H9 (cell line): ENCODE results near the gene SCAP. TPM values are rescaled to one million over a fixed set of nuclear protein-coding genes. Genes with fewer than 3 reads are reported as not detected.

Experiments used
- DNase-seq: peaks from one replicate; pipeline ENCODE4 v3.0.0-alpha.2; 2017
- H2AFZ ChIP-seq: one replicate; pipeline ENCODE4 v1.6.1; 2013; ENCODE audit warnings: mild to moderate bottlenecking, low read length, control low read depth, moderate library complexity
- H2AK5ac ChIP-seq: 2 replicates; pipeline ENCODE4 v1.6.1; 2013; ENCODE audit warnings: low read length, control low read depth, mixed read lengths; ENCODE audit not compliant: insufficient read length
- H2BK120ac ChIP-seq: one replicate; pipeline ENCODE4 v1.6.1; 2013; ENCODE audit warnings: low read depth, mild to moderate bottlenecking, low read length, control low read depth, inconsistent platforms; ENCODE audit not compliant: poor library complexity, severe bottlenecking
- H2BK12ac ChIP-seq: 2 replicates; pipeline ENCODE4 v1.6.1; 2013; ENCODE audit warnings: low read length, control low read depth, mixed read lengths, low read depth; ENCODE audit not compliant: insufficient read length
- H2BK15ac ChIP-seq: 2 replicates; pipeline ENCODE4 v1.6.1; 2013; ENCODE audit warnings: low read depth, low read length, control low read depth
- H2BK20ac ChIP-seq: one replicate; pipeline ENCODE4 v1.6.1; 2013; ENCODE audit warnings: low read depth, mild to moderate bottlenecking, low read length, control low read depth, inconsistent platforms; ENCODE audit not compliant: poor library complexity, severe bottlenecking
- H2BK5ac ChIP-seq: 2 replicates; pipeline ENCODE4 v1.6.1; 2013; ENCODE audit warnings: low read length, control low read depth, mixed read lengths; ENCODE audit not compliant: insufficient read length
- H3K14ac ChIP-seq: 2 replicates; pipeline ENCODE4 v1.6.1; 2013; ENCODE audit warnings: low read length, control low read depth; ENCODE audit not compliant: insufficient read depth
- H3K18ac ChIP-seq: 2 replicates; pipeline ENCODE4 v1.6.1; 2013; ENCODE audit warnings: low read depth, mild to moderate bottlenecking, mixed read lengths, low read length, control low read depth; ENCODE audit not compliant: insufficient read length
- H3K23ac ChIP-seq: 2 replicates; pipeline ENCODE4 v1.6.1; 2013; ENCODE audit warnings: low read length, control low read depth, mixed read lengths, low read depth; ENCODE audit not compliant: insufficient read length
- H3K23me2 ChIP-seq: 2 replicates; pipeline ENCODE4 v1.6.1; 2013; ENCODE audit warnings: low read depth, mild to moderate bottlenecking, mixed read lengths, low read length, control low read depth; ENCODE audit not compliant: insufficient read length, poor library complexity, severe bottlenecking
- H3K27ac ChIP-seq: 2 replicates; pipeline ENCODE4 v1.5.1; 2013; ENCODE audit warnings: low read length, control low read depth, mixed read lengths, low read depth; ENCODE audit not compliant: insufficient read length
- H3K27me3 ChIP-seq: 2 replicates; pipeline ENCODE4 v1.6.1; 2013; ENCODE audit warnings: low read length, control low read depth, inconsistent platforms; ENCODE audit not compliant: insufficient read depth
- H3K4ac ChIP-seq: 2 replicates; pipeline ENCODE4 v1.6.1; 2013; ENCODE audit warnings: low read depth, mild to moderate bottlenecking, control low read depth, inconsistent platforms, low read length, moderate library complexity
- H3K4me1 ChIP-seq: 2 replicates; pipeline ENCODE4 v1.6.1; 2013; ENCODE audit warnings: low read length, control low read depth, inconsistent platforms; ENCODE audit not compliant: insufficient read depth
- H3K4me2 ChIP-seq: 2 replicates; pipeline ENCODE4 v1.6.1; 2013; ENCODE audit warnings: low read length, control low read depth, mixed read lengths; ENCODE audit not compliant: insufficient read length, insufficient read depth
- H3K56ac ChIP-seq: 2 replicates; pipeline ENCODE4 v1.6.1; 2013; ENCODE audit warnings: low read depth, mild to moderate bottlenecking, mixed read lengths, low read length, control low read depth; ENCODE audit not compliant: insufficient read length
- H3K79me1 ChIP-seq: 2 replicates; pipeline ENCODE4 v1.6.1; 2013; ENCODE audit warnings: low read depth, mild to moderate bottlenecking, moderate library complexity, low read length, control low read depth, inconsistent platforms; ENCODE audit not compliant: insufficient read depth, poor library complexity, severe bottlenecking
- H3K79me2 ChIP-seq: 2 replicates; pipeline ENCODE4 v1.6.1; 2013; ENCODE audit warnings: low read length, control low read depth, inconsistent platforms; ENCODE audit not compliant: insufficient read depth
- H3K9ac ChIP-seq: 2 replicates; pipeline ENCODE4 v1.6.1; 2013; ENCODE audit warnings: low read length, control low read depth, mixed read lengths; ENCODE audit not compliant: insufficient read length; ENCODE audit errors: extremely low read depth
- H3K9me3 ChIP-seq: one replicate; pipeline ENCODE4 v1.6.1; 2013; ENCODE audit warnings: low read depth, low read length, inconsistent platforms; ENCODE audit not compliant: control insufficient read depth
- H3T11ph ChIP-seq: one replicate; pipeline ENCODE4 v1.6.1; 2013; ENCODE audit warnings: mild to moderate bottlenecking, low read length, control low read depth, inconsistent platforms
- H4K20me1 ChIP-seq: one replicate; pipeline ENCODE4 v1.6.1; 2013; ENCODE audit not compliant: control insufficient read depth, insufficient read length, insufficient read depth
- H4K5ac ChIP-seq: 2 replicates; pipeline ENCODE4 v1.6.1; 2013; ENCODE audit warnings: low read depth, mild to moderate bottlenecking, mixed read lengths, low read length, control low read depth; ENCODE audit not compliant: insufficient read length
- H4K8ac ChIP-seq: replicated peaks from 2 replicates; pipeline ENCODE4 v1.6.1; 2013; ENCODE audit warnings: low read length, control low read depth, mixed read lengths, low read depth; ENCODE audit not compliant: insufficient read length
- H4K91ac ChIP-seq: 2 replicates; pipeline ENCODE4 v1.6.1; 2013; ENCODE audit warnings: low read depth, mild to moderate bottlenecking, moderate library complexity, mixed read lengths, low read length, control low read depth; ENCODE audit not compliant: insufficient read length
- H3K27ac Mint-ChIP-seq, 3 experiments: 2 replicates in 2 of 3; 3 replicates in 1 of 3; pipeline ENCODE4 v1.8.0; 2020 to 2021; ENCODE audit warnings: mixed read lengths in 3 of 3, mild to moderate bottlenecking in 1 of 3, moderate library complexity in 1 of 3
- H3K27me3 Mint-ChIP-seq: 2 replicates; pipeline ENCODE4 v1.8.0; 2021; ENCODE audit warnings: low read depth, mild to moderate bottlenecking, moderate library complexity, mixed read lengths
- H3K36me3 Mint-ChIP-seq, 3 experiments: 2 replicates in 2 of 3; 3 replicates in 1 of 3; pipeline ENCODE4 v1.8.0; 2020 to 2021; ENCODE audit warnings: low read depth in 3 of 3, mixed read lengths in 3 of 3; ENCODE audit not compliant: insufficient read depth in 1 of 3
- H3K4me1 Mint-ChIP-seq, 2 experiments: 2 replicates each; pipeline ENCODE4 v1.8.0; 2020; ENCODE audit warnings: mixed read lengths in 2 of 2
- H3K4me3 Mint-ChIP-seq, 2 experiments: 2 replicates in 1 of 2; 3 replicates in 1 of 2; pipeline ENCODE4 v1.8.0; 2020 to 2021; ENCODE audit warnings: mild to moderate bottlenecking in 2 of 2, mixed read lengths in 2 of 2, moderate library complexity in 1 of 2
- H3K9me3 Mint-ChIP-seq, 2 experiments: 2 replicates in 1 of 2; 3 replicates in 1 of 2; pipeline ENCODE4 v1.8.0; 2020; ENCODE audit warnings: mild to moderate bottlenecking in 2 of 2, mixed read lengths in 2 of 2, moderate library complexity in 1 of 2
- CTCF ChIP-seq: fragments of 200-600 bp; sonication (generic); conservative IDR thresholded peaks from 3 replicates; pipeline ENCODE4 v1.8.0; 2021; ENCODE audit warnings: antibody characterized with exemption, mild to moderate bottlenecking
- WGBS: extraction: QIAGEN DNeasy Blood & Tissue Kit; methylation state at CpG from one replicate; pipeline ENCODE4 v1.1.7; 2013; ENCODE audit warnings: missing lambda C conversion rate, low lambda C conversion rate, mixed read lengths; ENCODE audit not compliant: insufficient read length; ENCODE audit errors: extremely low coverage; 5-methylcytosine and 5-hydroxymethylcytosine counted together
- total RNA-seq: library from RNA; stranded (reverse); gene quantifications from 2 replicates; pipeline ENCODE4 v1.2.1, GENCODE V29; 2021

The SCAP gene
- total RNA-seq, 1 experiment from 2014 or later, result 104 TPM

DNA sequence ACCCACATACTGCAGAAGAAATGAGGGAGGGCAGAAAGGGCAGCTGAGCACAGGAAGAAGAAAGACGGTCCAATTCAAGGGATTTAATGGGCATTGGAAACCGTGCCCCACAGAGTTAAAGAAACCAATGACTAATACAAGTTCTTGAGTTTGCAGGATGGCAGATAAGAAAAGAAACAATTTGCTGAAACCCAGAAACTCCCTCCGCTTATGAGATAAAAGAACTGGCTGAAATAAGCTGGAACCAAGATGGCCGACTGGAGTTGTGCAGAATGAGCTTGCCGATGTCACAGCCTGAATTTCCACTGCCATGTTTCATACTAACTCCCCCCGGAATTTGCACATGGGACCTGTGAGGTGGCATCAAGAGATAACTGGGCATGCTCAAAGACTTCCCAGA, 47.1 kb downstream of the SCAP start:
- Histone ChIP-seq H3K23ac (no peak overlapping the region), H3K27ac (no peak overlapping the region), H3K56ac (no peak overlapping the region), H3K18ac (no peak overlapping the region), H4K20me1 (no peaks in the 10 kb centered on the region), H3K27me3 (no peaks in the 10 kb centered on the region; the same call in 1 of the 2 replicates), H2AK5ac (no peak overlapping the region), H3K14ac (no peak overlapping the region), H4K8ac (no peak overlapping the region), H3K4me2 (no peak overlapping the region), H3K4ac (no peak overlapping the region), H3K9me3 (no peaks in the 10 kb centered on the region), H2BK12ac (no peak overlapping the region), H3K4me1 (no peaks in the 10 kb centered on the region), H3K23me2 (no peaks in the 10 kb centered on the region), H2BK120ac (no peak overlapping the region), H3K79me1 (no peaks in the 10 kb centered on the region), H4K91ac (no peak overlapping the region), H3K79me2 (no peaks in the 10 kb centered on the region), H3K9ac (no peak overlapping the region), H4K5ac (no peak overlapping the region), H2BK15ac (no peak overlapping the region), H3T11ph (no peak overlapping the region), H2BK20ac (no peak overlapping the region), H2AFZ (no peak overlapping the region), H2BK5ac (no peak overlapping the region)
- Mint-ChIP-seq H3K9me3 (no peaks in the 10 kb centered on the region), H3K27ac (no peak overlapping the region; a peak in 1 of 7 replicates), H3K4me3 (no peak overlapping the region), H3K36me3 (peaks cover 23 to 54% (median 39%) of the 10 kb centered on the region in 3 experiments), H3K27me3 (no peaks in the 10 kb centered on the region), H3K4me1 (peaks cover 10 to 11% of the 10 kb centered on the region in 2 experiments)
- no peak for TF ChIP-seq CTCF
- WGBS, result no CpG with 5 or more reads among the region's 6 CpGs
- peak; percentile 3 for DNase-seq
